K562 (cell line): ENCODE data around the gene RBM25. TPM values are rescaled to one million over a fixed set of nuclear protein-coding genes. Genes with fewer than 3 reads are reported as not detected.

ENCODE experiments used
- ATAC-seq: fragments of 200-7000 bp; cut with Tn5 transposase; 3 replicates; pipeline ENCODE4 v1.9.1; 2020; ENCODE audit warnings: moderate library complexity
- BruUV-seq: library from RNA; stranded (reverse); fragments of 400-500 nt; replicated peaks from 2 replicates; lab custom pipeline; 2021; lab: Mats Ljungman, UMichigan
- CTCF ChIA-PET: fragments of 300-600 bp; formaldehyde crosslinking; extraction: SDS; loops from one replicate; lab custom pipeline; 2021; ENCODE audit warnings: low intra/inter-chr PET ratio; lab: Yijun Ruan, JAX
- POLR2A ChIA-PET: fragments of 300-600, 350-650 bp; sonication (Branson Sonifier 250); formaldehyde crosslinking; extraction: SDS; loops from one replicate; lab custom pipeline; 2021; ENCODE audit warnings: antibody characterized with exemption, inconsistent platforms; lab: Yijun Ruan, JAX
- DNase-seq, 4 experiments: peaks; one replicate each; pipeline versions ENCODE4 v3.0.0 to v3.0.0-alpha.2; 2011 to 2018; ENCODE audit warnings: low spot score in 3 of 4, mixed read lengths in 3 of 4; ENCODE audit errors: extremely low read depth in 1 of 4
- FAIRE-seq: peaks from 2 replicates; lab custom pipeline; 2011; peaks lifted over from hg19 to GRCh38; lab: Jason Lieb, UNC
- H2AFZ ChIP-seq: 2 replicates; pipeline ENCODE4 v1.6.0; 2011; ENCODE audit warnings: low read depth, low read length, control low read depth, inconsistent platforms
- H3K27ac ChIP-seq: fragments of 200-600 bp; 3 replicates; pipeline ENCODE4 v1.8.0; 2011; ENCODE audit warnings: low read depth, mild to moderate bottlenecking, control low read depth, inconsistent platforms, low read length, moderate library complexity, mixed read lengths; ENCODE audit errors: extremely low read depth
- H3K27me3 ChIP-seq, 2 experiments: fragments of 300-600 bp in 1 of 2; 2 replicates in 1 of 2; 3 replicates in 1 of 2; pipeline versions ENCODE4 v1.6.0 to v1.8.0; 2011; ENCODE audit warnings: inconsistent platforms in 2 of 2, low read length in 2 of 2, mild to moderate bottlenecking in 1 of 2, mixed read lengths in 1 of 2, moderate library complexity in 1 of 2; ENCODE audit not compliant: control insufficient read depth in 2 of 2, insufficient read depth in 2 of 2
- H3K36me3 ChIP-seq: fragments of 300-600 bp; 3 replicates; pipeline ENCODE4 v1.8.0; 2011; ENCODE audit warnings: mild to moderate bottlenecking, low read length, inconsistent platforms; ENCODE audit not compliant: control insufficient read depth, insufficient read depth
- H3K4me1 ChIP-seq, 2 experiments: fragments of 200-600 bp in 1 of 2; replicated peaks in 1 of 2; 2 replicates in 1 of 2; 3 replicates in 1 of 2; pipeline versions ENCODE4 v1.5.1 to v1.8.0; 2011; ENCODE audit warnings: inconsistent platforms in 2 of 2, low read length in 2 of 2, mild to moderate bottlenecking in 1 of 2, mixed read lengths in 1 of 2, moderate library complexity in 1 of 2; ENCODE audit not compliant: control insufficient read depth in 2 of 2, insufficient read depth in 2 of 2
- H3K4me2 ChIP-seq: 2 replicates; pipeline ENCODE4 v1.6.1; 2011; ENCODE audit warnings: low read length, control low read depth, inconsistent platforms, mixed read lengths; ENCODE audit not compliant: insufficient read depth
- H3K4me3 ChIP-seq: fragments of 200-600 bp; sonication (generic), shearing (Covaris generic); 2 replicates; pipeline ENCODE4 v1.5.1; 2016; ENCODE audit warnings: control low read depth, inconsistent platforms
- H3K79me2 ChIP-seq: fragments of 200-600 bp; 3 replicates; pipeline ENCODE4 v1.8.0; 2011; ENCODE audit warnings: low read length, inconsistent platforms; ENCODE audit not compliant: control insufficient read depth, insufficient read depth
- H3K9ac ChIP-seq, 2 experiments: 2 replicates each; pipeline versions ENCODE4 v1.6.0 to v1.6.1; 2011; ENCODE audit warnings: low read depth in 2 of 2, low read length in 2 of 2, control low read depth in 1 of 2, inconsistent platforms in 1 of 2, mild to moderate bottlenecking in 1 of 2, mixed read lengths in 1 of 2; ENCODE audit not compliant: insufficient read depth in 1 of 2
- H3K9me1 ChIP-seq: one replicate; pipeline ENCODE4 v1.6.0; 2011; ENCODE audit warnings: inconsistent platforms, mild to moderate bottlenecking, low read length, moderate library complexity; ENCODE audit not compliant: control insufficient read depth, insufficient read depth
- H3K9me3 ChIP-seq: replicated peaks from 2 replicates; pipeline ENCODE4 v1.5.1; 2011; ENCODE audit warnings: low read depth, low read length, inconsistent platforms; ENCODE audit not compliant: control insufficient read depth, insufficient read depth
- H4K20me1 ChIP-seq: replicated peaks from 2 replicates; pipeline ENCODE4 v1.6.1; 2011; ENCODE audit warnings: low read length, inconsistent platforms, mixed read lengths; ENCODE audit not compliant: control insufficient read depth, insufficient read depth
- E2F3 ChIP-seq: fragments of 250-450 bp; sonication (Bioruptor Pico); IDR thresholded peaks from 2 replicates; pipeline ENCODE4 v1.4.0; 2020; ENCODE audit warnings: mild to moderate bottlenecking
- HMG20A ChIP-seq: fragments of 450-650 bp; formaldehyde crosslinking; conservative IDR thresholded peaks from 2 replicates; pipeline ENCODE4 v1.4.0; 2020; ENCODE audit warnings: mild to moderate bottlenecking, mixed read lengths
- JUNB ChIP-seq: fragments of 450-650 bp; formaldehyde crosslinking; conservative IDR thresholded peaks from 2 replicates; pipeline ENCODE4 v1.4.0; 2020; ENCODE audit warnings: mild to moderate bottlenecking
- MAFK ChIP-seq: IDR thresholded peaks from 2 replicates; pipeline ENCODE4 v1.6.1; 2011; ENCODE audit warnings: low read length, improper control_type of control experiment
- POLR2AphosphoS2 ChIP-seq: IDR thresholded peaks from 2 replicates; pipeline ENCODE4 v1.6.1; 2012; ENCODE audit warnings: low read length, improper control_type of control experiment
- RBM14 ChIP-seq: fragments of 200-400 bp; formaldehyde crosslinking; IDR thresholded peaks from 2 replicates; pipeline ENCODE4 v1.6.1; 2018; ENCODE audit warnings: low read depth, mild to moderate bottlenecking, low read length, moderate library complexity, borderline replicate concordance; ENCODE audit not compliant: insufficient read depth
- TEAD4 ChIP-seq, 2 experiments: sonication (generic) in 1 of 2; formaldehyde crosslinking in 1 of 2; IDR thresholded peaks; 2 replicates each; pipeline versions ENCODE4 v1.6.1 to v1.8.0; 2012 to 2022; ENCODE audit warnings: borderline replicate concordance in 1 of 2, inconsistent platforms in 1 of 2, low read length in 1 of 2, mild to moderate bottlenecking in 1 of 2, missing genetic modification reagents in 1 of 2
- ZBTB1 ChIP-seq: sonication (generic); formaldehyde crosslinking; IDR thresholded peaks from 2 replicates; pipeline ENCODE4 v1.8.1; 2023; ENCODE audit warnings: missing genetic modification reagents, low read depth, mild to moderate bottlenecking, borderline replicate concordance
- ZKSCAN8 ChIP-seq: fragments of 200-800 bp; sonication (Bioruptor generic); IDR thresholded peaks from 2 replicates; pipeline ENCODE4 v1.6.1; 2016; ENCODE audit warnings: missing genetic modification characterization, missing compliant biosample characterization
- ZNF12 ChIP-seq: sonication (generic); formaldehyde crosslinking; IDR thresholded peaks from 2 replicates; pipeline ENCODE4 v1.4.0; 2020; ENCODE audit warnings: mild to moderate bottlenecking, missing genetic modification reagents
- ZNF197 ChIP-seq: fragments of 200-800 bp; sonication (Bioruptor generic); IDR thresholded peaks from 2 replicates; pipeline ENCODE4 v1.6.1; 2016; ENCODE audit warnings: low read depth, missing genetic modification characterization, missing compliant biosample characterization
- ZNF3 ChIP-seq: fragments of 250-450 bp; sonication (Bioruptor Pico); IDR thresholded peaks from 2 replicates; pipeline ENCODE4 v1.5.0; 2021; ENCODE audit warnings: mild to moderate bottlenecking, moderate library complexity
- ZNF324 ChIP-seq: fragments of 250-450 bp; sonication (Bioruptor Pico); IDR thresholded peaks from 2 replicates; pipeline ENCODE4 v1.4.0; 2020; ENCODE audit warnings: mild to moderate bottlenecking
- WGBS: fragments of 100-300 bp; shearing (Covaris generic); methylation state at CpG from one replicate; pipeline ENCODE4 v1.1.6; 2016; ENCODE audit warnings: low coverage, mixed read lengths; ENCODE audit not compliant: insufficient coverage; ENCODE audit errors: missing lambda C conversion rate; 5-methylcytosine and 5-hydroxymethylcytosine counted together
- in situ Hi-C: fragments of 300-500 bp; cut with MboI; formaldehyde crosslinking; loops from 4 replicates; pipeline ENCODE4 v1.15.0; 2018; ENCODE audit warnings: inconsistent platforms, mixed read lengths
- intact Hi-C: fragments of 100-400 bp; cut with micrococcal nuclease; formaldehyde crosslinking; loops from 2 replicates; pipeline ENCODE4 v1.14.2; 2022
- polyA plus RNA-seq, 8 experiments: library from polyadenylated mRNA; depleted of rRNA in 4 of 8; stranded (reverse) in 5 of 8; unstranded in 3 of 8; fragments of >200 nt; fragmentation: Nextera tagmentation in 2 of 8; fragmentation: Illumina TruSeq in 1 of 8; extraction: Ambion mirVana in 2 of 8; extraction: Trizol in 1 of 8; gene quantifications; 2 replicates each; pipeline versions ENCODE4 v1.2.1 to v1.2.3, GENCODE V29; 2011 to 2014; ENCODE audit warnings: inconsistent platforms in 1 of 8, missing spikeins in 1 of 8
- total RNA-seq, 7 experiments: library from RNA; depleted of rRNA in 6 of 7; stranded (reverse); fragments of >200 nt in 6 of 7; fragmentation: Illumina TruSeq in 2 of 7; extraction: Trizol in 2 of 7; gene quantifications; 2 replicates each; pipeline versions ENCODE4 v1.2.1 to v1.2.3, GENCODE V29; 2011 to 2021; ENCODE audit warnings: low replicate concordance in 1 of 7
- TF ChIP-seq, protein P1 (sequence below), 2 experiments: fragments of 150-350 bp in 1 of 2; IDR thresholded peaks; 2 replicates each; pipeline ENCODE4 v1.6.1; 2012 to 2016; ENCODE audit warnings: low read depth in 2 of 2, low read length in 2 of 2, mild to moderate bottlenecking in 1 of 2, moderate library complexity in 1 of 2
- TF ChIP-seq, protein P2 (sequence below): fragments of 250-450 bp; sonication (Bioruptor Pico); IDR thresholded peaks from 2 replicates; pipeline ENCODE4 v1.4.0; 2020

The RBM25 gene
- total and polyA plus RNA-seq, 9 of the 15 experiments (the other 6 are each of a cell fraction or from before 2014, with no cell fraction given): 28.6 to 80.1 (median 48.1) TPM

DNA sequence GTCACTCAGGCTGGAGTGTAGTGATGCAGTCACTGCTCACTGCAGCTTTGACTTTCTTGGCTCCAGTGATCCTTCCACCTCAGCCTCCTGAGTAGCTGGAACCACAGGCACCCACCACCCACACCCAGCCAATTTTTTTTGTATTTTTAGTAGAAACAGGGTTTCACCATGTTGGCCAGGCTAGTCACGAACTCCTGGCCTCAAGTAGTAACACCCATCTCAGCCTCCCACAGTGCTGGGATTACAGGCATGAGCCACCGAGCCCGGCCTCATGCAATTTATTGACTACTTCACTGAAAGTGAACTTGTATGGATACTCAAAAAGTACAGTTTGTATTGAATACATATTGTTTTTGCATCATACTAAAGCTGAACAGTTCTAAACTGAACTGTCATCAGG is 87.0 kb downstream of the RBM25 start:
- Histone ChIP-seq H3K9me3 (no peaks in the 10 kb centered on the region), H3K4me2 (no peak overlapping the region), H3K9me1 (no peaks in the 10 kb centered on the region), H3K27ac (no peak overlapping the region), H3K27me3 (no peaks in the 10 kb centered on the region), H4K20me1 (no peaks in the 10 kb centered on the region), H2AFZ (no peak overlapping the region), H3K79me2 (peaks cover 39% of the 10 kb centered on the region), H3K9ac (no peak overlapping the region), H3K4me1 (no peaks in the 10 kb centered on the region; a peak in 1 of 5 replicates), H3K36me3 (peaks cover 20% of the 10 kb centered on the region), H3K4me3 (no peak overlapping the region)
- 87% methylated on average over 2 of the region's 3 CpGs for WGBS
- no peak for FAIRE-seq
- DNase-seq: no peak
- CTCF ChIA-PET: no interaction called here
- in situ Hi-C loops: no loop called here
- POLR2A ChIA-PET: no interaction called here
- intact Hi-C loops: no loop called here
- no TSS peak for BruUV-seq
- ATAC-seq: no peak
- TF ChIP-seq POLR2AphosphoS2: no peak
- TF ChIP-seq MAFK: no peak
- no peak for TF ChIP-seq JUNB (CRISPR knock-in tag)
- TF ChIP-seq ZNF197 (CRISPR knock-in tag): no peak
- TF ChIP-seq, protein P1, sequence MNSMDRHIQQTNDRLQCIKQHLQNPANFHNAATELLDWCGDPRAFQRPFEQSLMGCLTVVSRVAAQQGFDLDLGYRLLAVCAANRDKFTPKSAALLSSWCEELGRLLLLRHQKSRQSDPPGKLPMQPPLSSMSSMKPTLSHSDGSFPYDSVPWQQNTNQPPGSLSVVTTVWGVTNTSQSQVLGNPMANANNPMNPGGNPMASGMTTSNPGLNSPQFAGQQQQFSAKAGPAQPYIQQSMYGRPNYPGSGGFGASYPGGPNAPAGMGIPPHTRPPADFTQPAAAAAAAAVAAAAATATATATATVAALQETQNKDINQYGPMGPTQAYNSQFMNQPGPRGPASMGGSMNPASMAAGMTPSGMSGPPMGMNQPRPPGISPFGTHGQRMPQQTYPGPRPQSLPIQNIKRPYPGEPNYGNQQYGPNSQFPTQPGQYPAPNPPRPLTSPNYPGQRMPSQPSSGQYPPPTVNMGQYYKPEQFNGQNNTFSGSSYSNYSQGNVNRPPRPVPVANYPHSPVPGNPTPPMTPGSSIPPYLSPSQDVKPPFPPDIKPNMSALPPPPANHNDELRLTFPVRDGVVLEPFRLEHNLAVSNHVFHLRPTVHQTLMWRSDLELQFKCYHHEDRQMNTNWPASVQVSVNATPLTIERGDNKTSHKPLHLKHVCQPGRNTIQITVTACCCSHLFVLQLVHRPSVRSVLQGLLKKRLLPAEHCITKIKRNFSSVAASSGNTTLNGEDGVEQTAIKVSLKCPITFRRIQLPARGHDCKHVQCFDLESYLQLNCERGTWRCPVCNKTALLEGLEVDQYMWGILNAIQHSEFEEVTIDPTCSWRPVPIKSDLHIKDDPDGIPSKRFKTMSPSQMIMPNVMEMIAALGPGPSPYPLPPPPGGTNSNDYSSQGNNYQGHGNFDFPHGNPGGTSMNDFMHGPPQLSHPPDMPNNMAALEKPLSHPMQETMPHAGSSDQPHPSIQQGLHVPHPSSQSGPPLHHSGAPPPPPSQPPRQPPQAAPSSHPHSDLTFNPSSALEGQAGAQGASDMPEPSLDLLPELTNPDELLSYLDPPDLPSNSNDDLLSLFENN (IDR thresholded peaks at IDR 0.05; ENCODE audit: low read depth in 2 of 2, low read length in 2 of 2): no peak
- TF ChIP-seq, protein P2, sequence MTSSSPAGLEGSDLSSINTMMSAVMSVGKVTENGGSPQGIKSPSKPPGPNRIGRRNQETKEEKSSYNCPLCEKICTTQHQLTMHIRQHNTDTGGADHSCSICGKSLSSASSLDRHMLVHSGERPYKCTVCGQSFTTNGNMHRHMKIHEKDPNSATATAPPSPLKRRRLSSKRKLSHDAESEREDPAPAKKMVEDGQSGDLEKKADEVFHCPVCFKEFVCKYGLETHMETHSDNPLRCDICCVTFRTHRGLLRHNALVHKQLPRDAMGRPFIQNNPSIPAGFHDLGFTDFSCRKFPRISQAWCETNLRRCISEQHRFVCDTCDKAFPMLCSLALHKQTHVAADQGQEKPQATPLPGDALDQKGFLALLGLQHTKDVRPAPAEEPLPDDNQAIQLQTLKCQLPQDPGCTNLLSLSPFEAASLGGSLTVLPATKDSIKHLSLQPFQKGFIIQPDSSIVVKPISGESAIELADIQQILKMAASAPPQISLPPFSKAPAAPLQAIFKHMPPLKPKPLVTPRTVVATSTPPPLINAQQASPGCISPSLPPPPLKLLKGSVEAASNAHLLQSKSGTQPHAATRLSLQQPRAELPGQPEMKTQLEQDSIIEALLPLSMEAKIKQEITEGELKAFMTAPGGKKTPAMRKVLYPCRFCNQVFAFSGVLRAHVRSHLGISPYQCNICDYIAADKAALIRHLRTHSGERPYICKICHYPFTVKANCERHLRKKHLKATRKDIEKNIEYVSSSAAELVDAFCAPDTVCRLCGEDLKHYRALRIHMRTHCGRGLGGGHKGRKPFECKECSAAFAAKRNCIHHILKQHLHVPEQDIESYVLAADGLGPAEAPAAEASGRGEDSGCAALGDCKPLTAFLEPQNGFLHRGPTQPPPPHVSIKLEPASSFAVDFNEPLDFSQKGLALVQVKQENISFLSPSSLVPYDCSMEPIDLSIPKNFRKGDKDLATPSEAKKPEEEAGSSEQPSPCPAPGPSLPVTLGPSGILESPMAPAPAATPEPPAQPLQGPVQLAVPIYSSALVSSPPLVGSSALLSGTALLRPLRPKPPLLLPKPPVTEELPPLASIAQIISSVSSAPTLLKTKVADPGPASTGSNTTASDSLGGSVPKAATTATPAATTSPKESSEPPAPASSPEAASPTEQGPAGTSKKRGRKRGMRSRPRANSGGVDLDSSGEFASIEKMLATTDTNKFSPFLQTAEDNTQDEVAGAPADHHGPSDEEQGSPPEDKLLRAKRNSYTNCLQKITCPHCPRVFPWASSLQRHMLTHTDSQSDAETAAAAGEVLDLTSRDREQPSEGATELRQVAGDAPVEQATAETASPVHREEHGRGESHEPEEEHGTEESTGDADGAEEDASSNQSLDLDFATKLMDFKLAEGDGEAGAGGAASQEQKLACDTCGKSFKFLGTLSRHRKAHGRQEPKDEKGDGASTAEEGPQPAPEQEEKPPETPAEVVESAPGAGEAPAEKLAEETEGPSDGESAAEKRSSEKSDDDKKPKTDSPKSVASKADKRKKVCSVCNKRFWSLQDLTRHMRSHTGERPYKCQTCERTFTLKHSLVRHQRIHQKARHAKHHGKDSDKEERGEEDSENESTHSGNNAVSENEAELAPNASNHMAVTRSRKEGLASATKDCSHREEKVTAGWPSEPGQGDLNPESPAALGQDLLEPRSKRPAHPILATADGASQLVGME (CRISPR knock-in tag): no peak
- no peak for TF ChIP-seq E2F3 (CRISPR knock-in tag)
- no peak for TF ChIP-seq ZNF324 (CRISPR knock-in tag)
- no peak for TF ChIP-seq ZKSCAN8 (CRISPR knock-in tag)
- no peak for TF ChIP-seq HMG20A (CRISPR knock-in tag)
- no peak for TF ChIP-seq ZNF3 (CRISPR knock-in tag)
- TF ChIP-seq ZNF12 (CRISPR knock-in tag): no peak
- no peak for TF ChIP-seq ZBTB1 (CRISPR knock-in tag)
- TF ChIP-seq RBM14: no peak
- TF ChIP-seq TEAD4 (IDR thresholded peaks at IDR 0.05; ENCODE audit: low read length): no peak
- TF ChIP-seq TEAD4 (CRISPR knock-in tag; IDR thresholded peaks at IDR 0.05; ENCODE audit: borderline replicate concordance): no peak
